Fibroblast of skin of abdomen (primary cell): Measurements from ENCODE around the gene XCL1.

Source experiments
- DNase-seq: peaks from one replicate; pipeline ENCODE4 v3.0.0-alpha.2; 2013

The XCL1 gene

GRCh38 chr1:168606096-168606495 is 29.7 kb downstream of the XCL1 start:
- no peak for DNase-seq

- no peak for DNase-seq
Observed at GRCh38 chr1:168607872-168608428, 31.5 kb downstream of the XCL1 start.

- peak; percentile 62 for DNase-seq
Observed at GRCh38 chr1:168608796-168609715, 32.7 kb downstream of the XCL1 start.

- DNase-seq, result no peak
Observed at GRCh38 chr1:168609741-168610510, 33.5 kb downstream of the XCL1 start.

- DNase-seq, result no peak
Observed at GRCh38 chr1:168613038-168613451, 36.6 kb downstream of the XCL1 start.

GRCh38 chr1:168613691-168614231 is 37.4 kb downstream of the XCL1 start:
- peak; percentile 88 for DNase-seq

- no peak for DNase-seq
Observed at GRCh38 chr1:168614235-168614634, 37.8 kb downstream of the XCL1 start.

GRCh38 chr1:168615965-168616364 is 39.6 kb downstream of the XCL1 start:
- DNase-seq, result no peak

GRCh38 chr1:168617974-168618750 is 41.8 kb downstream of the XCL1 start:
- no peak for DNase-seq

GRCh38 chr1:168618886-168619285 is 42.5 kb downstream of the XCL1 start:
- DNase-seq, result no peak

- DNase-seq, result peak; percentile 88
Observed at GRCh38 chr1:168621356-168621755, 45.0 kb downstream of the XCL1 start.

- DNase-seq, result peak; percentile 56
Observed at GRCh38 chr1:168623003-168623828, 46.8 kb downstream of the XCL1 start.

- DNase-seq, result no peak
Observed at GRCh38 chr1:168623831-168624230, 47.4 kb downstream of the XCL1 start.

GRCh38 chr1:168626326-168626725 is 49.9 kb downstream of the XCL1 start:
- DNase-seq, result no peak

- DNase-seq, result no peak
Observed at GRCh38 chr1:168627370-168627769, 51.0 kb downstream of the XCL1 start.

- DNase-seq, result peak; percentile 88
Observed at GRCh38 chr1:168628807-168629206, 52.4 kb downstream of the XCL1 start.

- no peak for DNase-seq
Observed at GRCh38 chr1:168629466-168629865, 53.1 kb downstream of the XCL1 start.
